NCI-H460 (cell line): Measurements from ENCODE around the gene SMURF1. TPM values are rescaled to one million over a fixed set of nuclear protein-coding genes. Genes with fewer than 3 reads are reported as not detected.

Source experiments
- DNase-seq: peaks from one replicate; pipeline ENCODE4 v3.0.0-alpha.2; 2016; ENCODE audit warnings: low read depth; ENCODE audit errors: extremely low read depth
- total RNA-seq: library from RNA; depleted of rRNA; stranded (reverse); fragments of >200 nt; shearing (Covaris generic); gene quantifications from 2 replicates; pipeline ENCODE4 v1.2.3, GENCODE V29; 2014

The SMURF1 gene
- total RNA-seq, 1 experiment from 2014 or later, result 26.4 TPM

DNA sequence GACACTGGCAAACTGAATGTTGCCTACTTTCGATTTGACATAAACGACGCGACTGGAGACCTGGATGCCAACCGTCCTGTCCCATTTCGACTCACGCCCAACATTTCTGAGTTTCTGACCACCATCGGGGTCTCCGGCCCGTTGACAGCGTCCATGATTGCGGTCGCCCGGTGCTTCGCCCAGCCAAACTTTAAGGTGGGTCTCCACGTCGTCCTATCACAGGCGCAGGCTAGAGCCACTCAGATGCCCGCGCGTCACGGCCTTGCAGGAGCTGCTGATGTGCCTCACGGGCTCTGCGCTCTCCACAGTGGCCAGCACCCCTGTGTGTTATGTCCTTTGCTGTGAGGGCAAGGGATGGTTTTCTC is 132.6 kb downstream of the SMURF1 start:
- DNase-seq, result no peak

DNA sequence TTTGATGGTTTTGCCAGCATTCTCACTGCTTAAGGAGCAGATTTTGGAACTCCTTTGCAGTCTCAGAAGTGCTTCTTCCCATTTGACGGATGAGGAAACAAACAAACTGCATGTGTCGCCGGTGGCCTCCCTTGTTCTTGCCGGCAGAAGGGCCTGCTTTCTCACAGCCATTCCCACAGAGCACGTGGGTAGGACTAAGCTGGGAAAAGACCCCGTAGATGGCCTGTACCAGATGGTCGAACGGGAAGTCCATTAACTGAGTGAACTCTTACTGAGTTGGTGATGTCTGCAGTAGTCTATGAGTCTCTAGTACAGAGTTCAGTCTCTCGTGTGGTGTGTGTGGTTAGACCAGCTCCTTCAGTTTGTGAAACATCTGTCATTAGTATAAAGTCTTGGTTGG is 133.6 kb downstream of the SMURF1 start:
- no peak for DNase-seq

DNA sequence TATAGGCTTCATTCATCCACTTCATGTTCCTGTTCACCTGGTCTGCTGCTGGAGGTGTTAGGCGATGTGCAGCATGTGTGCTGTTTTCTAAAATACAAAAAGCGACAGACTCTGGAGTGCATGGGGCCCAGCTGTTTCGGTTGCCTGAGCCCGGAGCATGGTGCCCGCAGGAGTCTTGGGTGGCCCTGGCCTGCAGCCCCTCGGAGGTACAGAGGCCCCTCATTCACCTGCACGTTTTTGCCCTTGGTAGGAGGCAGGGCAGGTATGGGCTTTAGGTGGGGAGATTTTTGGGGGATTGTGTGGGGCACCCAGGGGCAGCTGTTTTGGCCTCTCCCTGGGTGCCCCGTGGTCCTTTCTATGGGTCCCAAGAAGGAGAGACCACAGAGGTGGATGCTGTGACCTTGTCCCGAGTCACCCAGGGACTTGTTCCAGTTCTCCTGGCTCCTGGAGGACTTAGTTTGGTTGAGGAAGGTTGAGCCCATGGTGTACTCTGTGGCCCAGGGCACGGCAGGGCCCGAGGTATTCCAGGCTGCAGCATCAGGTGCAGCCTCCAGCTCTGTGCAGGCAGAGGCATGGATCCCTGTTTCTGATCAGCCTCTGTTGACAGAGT is 134.9 kb downstream of the SMURF1 start:
- no peak for DNase-seq

DNA sequence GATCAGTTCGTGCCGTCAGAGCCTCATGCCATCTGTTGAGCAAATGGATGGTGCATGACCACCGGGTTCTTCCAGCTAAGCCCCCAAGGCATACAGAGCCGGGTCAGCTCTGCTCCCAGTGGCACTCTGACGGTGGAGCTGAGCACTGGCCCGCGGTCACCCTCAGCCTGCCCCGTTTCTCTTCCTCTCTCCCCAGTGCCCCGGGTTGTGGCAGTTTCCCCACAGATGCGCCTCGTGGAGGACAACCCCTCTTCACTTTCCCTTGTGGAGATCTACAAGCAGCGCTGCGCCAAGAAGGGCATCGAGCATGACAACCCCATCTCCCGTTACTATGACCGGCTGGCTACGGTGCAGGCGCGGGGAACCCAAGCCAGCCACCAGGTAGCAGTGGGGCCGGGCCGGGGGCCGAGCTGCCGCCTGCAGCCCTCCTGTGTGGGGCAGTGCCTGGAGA is 135.7 kb downstream of the SMURF1 start:
- DNase-seq, result no peak

DNA sequence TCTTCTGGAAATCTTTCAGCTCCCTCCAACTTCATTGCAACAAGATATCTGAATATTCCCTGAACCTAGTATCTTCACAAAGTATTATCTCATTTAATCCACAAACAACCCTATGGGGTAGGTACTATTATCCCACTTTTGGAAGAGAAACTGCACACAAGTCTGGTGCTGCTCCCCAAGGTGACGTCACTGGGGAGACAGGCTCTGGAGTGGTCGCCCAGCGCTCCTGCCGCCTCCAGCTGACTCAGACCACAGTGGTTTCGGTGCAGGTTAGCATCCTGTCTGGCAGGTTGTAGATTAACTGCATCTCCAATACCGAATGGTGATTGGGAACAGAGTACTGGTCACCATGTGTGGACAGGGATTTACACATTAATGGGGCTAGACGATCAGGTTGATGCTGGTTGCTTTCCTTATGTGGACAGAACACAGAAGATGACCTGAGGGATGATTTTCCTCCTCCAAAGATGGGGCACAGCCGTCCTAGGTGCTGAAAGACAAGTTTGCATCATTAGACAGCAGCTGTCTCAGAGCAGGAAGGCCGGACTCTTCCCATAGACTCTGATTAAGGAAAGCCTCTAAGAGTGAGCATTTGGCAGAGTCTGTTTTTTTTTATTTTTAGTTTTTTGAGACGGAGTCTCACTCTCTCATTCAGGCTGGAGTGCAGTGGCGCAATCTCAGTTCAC is 137.0 kb downstream of the SMURF1 start:
- no peak for DNase-seq

DNA sequence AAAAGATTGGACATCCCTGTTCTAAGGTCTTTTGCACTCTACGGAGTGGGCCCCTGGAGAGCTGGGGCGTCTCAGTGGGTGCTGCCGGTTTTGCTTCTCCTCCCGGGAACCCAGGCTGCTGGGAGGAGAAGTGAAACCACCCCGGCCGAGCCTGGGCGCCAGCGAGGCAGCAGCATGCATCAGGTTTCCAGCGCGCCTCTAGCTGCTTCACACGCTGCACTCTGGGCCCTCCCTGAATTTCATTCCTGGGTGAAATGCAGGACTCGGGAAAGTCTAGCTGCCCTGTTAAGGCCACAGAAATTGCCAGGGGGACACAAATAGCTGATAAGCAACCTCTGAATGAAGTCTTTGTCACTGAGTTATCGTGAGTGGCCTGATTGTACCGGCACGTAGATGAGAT is 138.1 kb downstream of the SMURF1 start:
- no peak for DNase-seq

DNA sequence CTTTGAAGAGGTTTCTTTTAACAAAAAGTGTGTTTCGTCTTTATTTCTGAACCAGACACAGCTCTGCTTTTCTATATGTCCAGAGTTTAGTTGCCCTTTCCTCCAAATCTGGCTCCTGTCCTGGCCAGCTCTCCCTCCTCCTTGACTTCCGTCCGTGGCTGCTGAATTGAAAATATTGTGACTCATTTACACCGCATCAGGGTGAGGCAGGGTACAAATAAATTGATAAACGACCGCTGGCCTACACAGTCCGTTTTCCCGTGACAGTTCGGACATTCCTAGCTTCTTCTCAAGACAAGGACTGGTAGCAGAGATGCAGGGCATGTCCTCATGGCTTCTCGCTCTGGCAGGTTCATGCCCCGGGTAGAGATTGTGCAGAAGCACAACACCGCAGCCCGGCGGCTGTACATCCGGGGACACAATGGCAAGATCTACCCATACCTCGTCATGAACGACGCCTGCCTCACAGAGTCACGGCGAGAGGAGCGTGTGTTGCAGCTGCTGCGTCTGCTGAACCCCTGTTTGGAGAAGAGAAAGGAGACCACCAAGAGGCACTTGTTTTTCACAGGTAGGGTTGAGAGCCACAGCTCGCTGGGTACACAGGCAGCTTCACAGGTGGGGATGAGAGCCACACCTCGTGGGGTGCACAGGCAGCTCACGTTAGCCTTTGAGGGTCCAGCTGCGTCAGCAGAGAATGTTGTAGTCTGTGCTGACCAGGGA is 139.0 kb downstream of the SMURF1 start:
- DNase-seq, result no peak

DNA sequence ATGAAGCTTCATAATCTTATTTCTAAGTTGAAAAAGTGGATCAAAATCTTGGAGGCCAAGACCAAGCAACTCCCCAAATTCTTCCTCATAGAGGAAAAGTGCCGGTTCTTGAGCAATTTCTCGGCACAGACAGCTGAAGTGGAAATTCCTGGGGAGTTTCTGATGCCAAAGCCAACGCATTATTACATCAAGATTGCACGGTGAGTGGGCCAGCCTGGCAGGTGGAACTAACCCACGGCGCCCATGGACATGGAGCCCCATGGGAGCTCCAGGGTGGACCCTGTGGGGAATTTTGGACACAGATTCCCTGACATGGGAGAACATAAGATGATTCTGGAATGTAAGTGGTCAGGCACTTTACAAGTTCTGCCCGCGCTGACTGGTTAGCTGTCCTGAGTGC is 139.7 kb downstream of the SMURF1 start:
- DNase-seq, result no peak

DNA sequence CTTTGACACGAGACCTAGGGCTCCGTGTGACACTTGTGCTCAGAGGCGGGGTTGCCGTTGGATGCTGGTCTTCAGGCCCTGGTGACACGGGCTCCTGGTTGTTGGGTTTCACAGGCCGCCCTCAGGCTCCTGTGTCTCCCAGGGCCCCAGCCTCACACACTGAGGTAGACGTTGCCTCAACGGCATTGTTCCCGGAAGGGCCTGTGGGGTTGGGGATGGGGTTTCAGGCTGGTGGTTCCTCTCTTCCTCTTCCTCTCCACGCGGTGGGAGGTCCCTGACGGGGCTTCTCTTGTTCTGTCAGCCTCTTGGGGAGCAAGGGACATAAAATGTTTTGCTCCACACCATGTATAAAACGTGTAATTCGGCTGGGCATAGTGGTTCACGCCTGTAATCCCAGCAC is 140.5 kb downstream of the SMURF1 start:
- no peak for DNase-seq

DNA sequence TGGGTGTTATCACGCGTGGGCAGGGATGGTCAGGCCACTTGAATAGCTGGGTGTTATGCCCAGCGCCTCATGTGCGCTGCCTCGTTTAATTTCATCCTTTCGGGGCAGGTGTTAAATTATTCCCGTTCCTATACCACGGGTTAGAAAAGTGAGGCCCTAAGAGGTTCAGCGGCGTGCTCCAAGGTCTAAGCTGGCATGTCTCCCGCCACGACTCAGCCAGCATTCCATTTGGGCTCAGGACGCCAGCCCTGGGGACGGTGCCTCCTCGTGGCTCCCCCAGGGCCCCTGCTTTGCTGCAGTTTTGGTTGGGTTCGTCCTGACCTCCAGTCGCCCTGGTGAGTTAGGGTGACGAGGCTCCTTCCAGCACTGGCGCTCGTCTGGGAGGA is 141.1 kb downstream of the SMURF1 start:
- DNase-seq, result no peak

DNA sequence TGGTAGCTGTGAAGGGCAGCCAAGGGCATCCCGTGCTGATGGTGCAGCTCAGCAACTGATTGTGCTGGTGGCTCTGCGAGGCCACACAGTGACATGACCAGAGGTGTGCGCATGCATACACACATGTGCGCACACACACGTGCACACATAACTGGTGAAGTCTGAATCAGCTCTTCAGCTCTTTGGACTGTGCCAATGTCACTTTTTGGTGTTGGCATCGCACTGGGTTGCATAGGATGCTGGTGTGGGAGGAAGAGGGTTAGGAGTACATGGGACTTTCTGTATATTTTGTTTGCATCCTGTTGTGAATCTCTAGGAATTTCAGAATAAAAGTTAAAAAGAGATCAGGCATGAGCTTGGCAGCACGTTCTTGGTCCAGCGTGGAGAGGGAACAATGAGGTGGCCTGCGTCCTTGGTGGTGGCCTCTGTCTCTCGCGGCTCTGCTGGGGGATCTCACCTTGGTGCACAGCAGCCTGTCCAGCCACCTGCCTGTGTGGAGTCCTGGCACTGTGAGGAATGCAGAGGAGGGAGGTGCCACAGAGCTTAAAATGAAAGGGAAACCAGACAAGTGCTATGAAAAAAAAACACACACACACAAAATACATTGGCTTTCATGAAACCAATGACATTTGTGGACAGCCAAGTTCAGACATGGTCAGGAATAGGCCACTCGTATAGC is 141.6 kb downstream of the SMURF1 start:
- DNase-seq, result no peak

DNA sequence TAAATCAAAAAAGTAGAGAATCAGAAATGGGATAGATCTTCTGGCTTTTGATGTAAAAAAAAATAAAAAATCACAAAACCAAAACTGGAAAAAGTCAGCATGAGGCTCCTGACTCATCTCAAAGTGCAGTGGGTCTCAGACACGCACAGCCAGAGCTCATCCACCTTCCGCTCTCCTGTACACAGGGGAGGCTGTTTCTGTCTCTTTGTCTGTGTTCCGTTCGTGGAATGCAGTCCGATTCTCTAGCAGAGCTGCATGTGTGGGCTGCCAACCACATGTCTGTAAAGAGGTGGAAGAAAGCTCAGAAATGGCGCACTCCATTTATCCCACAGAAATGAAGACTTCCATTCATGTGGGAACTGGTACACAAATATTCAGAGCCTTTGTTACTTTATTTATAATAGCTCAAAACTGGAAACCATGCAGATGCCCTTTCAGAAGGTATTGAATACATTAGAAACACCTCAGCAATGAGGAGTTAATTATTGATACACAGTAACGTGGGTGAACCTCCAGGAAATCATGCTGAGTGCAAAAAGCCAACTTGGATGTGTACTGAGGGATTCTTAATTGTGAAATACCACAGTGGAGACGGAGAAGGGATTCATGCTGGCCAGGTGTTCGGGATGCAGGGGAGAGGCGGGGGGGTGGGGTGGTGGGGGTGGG is 142.3 kb downstream of the SMURF1 start:
- DNase-seq, result no peak

DNA sequence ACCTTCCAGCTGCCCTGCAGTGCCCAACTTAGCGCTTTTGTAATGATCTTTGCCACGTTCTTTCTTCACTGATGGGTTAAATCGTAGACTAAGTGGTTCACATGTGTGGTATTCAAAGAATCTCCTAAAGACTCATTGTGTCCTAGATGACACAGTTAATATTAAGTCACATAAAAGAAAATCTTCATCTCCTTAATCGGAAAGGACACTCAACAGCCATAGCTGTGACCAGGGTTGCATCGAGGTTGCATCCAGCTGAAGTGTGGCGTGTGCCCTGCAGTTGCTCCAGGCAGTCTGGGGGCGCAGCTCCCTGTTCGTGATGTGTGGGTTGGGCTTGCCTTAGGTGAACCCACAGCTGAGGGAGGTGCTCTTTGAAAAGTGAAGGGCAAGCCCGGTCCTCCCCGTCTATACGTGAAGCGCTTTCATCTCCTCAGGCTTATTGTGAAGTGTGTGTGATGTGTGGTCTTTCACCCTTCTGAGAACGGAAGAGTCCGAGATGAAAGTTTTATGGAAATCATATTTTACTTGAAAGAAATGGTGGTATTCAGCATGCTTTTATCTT is 142.9 kb downstream of the SMURF1 start:
- no peak for DNase-seq

DNA sequence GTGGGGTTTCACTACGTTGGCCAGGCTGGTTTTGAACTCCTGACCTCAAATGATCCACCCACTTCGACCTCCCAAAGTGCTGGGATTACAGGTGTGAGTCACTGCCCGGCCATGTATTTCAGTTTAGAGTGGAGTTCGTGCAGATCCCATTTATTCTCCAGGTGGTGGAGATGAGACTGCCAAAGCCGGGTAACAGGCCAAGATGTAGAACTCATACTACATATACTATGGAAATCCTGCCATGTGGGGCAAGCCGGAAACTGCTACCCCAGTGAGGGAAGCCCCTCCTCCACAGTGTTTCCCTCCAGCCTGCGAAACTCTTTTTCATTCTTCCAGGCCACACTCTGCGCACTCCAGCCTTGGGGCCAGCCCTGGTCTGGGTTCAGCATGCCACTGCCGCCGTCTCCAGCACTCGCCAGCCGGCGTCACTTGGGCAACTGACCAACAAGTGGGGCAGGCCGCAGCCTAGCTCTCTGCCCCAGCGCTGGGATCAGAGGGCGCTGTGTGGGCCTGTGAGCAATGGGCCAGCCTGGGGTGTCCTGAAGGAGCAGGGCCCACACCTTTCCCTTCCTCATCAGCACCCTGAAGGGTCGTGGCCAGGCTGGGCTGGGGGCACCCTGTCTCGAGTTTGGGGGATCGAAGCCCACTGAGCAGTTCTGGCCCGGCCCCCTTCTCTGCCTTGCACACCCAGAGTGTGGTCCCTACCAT is 143.6 kb downstream of the SMURF1 start:
- DNase-seq, result no peak

DNA sequence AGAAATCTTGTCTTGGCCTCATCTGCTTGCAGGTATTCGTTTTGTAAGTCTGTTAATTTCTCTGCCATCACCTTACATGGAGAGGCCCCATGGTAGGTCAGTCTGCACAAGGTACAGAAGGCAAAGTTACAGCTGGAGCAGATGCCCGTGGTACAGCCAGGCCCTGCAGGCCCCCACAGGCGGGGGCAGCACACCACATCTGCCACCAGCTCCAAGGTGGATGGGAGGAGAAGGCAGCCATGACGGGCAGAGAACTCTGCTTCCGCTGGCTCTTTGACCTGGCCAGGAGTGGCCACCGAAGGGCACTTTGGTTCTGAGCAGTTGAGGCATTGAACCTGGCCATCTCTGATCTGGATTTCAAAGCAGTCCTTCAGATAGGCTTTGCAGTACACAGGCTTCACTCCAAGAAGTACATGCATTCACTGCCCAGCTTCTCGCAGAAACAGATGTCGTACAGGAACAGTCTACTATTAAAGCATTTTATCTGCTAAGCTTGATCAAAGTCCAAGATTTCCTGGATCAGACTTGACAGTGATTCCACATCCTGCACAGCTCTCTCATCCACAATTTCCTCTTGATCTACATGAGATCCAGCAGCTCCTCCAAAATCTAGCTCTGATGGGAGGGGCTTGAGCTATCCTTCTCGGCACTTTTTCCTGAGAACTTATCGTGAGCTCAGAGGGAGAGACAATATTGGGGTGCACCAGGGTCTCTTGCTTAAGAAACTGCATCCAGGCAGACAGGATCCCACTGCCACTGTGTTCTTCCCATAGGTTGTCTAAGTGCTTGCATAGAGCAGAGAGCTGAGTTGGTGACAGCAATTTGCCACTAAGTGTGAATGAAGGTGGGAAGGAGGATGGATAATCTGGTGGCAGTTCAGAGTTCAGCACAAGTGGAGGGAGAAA is 144.8 kb downstream of the SMURF1 start:
- no peak for DNase-seq

DNA sequence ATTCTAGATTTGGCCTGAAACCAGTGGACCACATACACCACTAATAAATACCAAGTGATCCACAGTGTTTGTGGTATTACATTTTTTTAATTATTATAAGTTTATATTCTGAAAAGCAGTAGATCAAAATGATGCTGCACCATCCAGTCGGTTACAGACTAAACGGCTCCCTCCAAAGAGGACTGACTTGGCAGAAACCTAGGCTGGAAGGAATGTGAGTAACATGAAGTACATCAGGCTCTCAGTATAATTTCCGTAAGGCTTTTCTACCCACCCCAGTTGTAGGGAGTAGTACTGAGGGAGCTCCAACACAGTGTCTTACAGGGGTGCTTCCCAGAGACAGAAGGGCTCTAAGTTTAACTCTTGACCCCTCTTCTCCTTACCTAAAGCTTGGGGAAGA is 146.1 kb downstream of the SMURF1 start:
- no peak for DNase-seq

DNA sequence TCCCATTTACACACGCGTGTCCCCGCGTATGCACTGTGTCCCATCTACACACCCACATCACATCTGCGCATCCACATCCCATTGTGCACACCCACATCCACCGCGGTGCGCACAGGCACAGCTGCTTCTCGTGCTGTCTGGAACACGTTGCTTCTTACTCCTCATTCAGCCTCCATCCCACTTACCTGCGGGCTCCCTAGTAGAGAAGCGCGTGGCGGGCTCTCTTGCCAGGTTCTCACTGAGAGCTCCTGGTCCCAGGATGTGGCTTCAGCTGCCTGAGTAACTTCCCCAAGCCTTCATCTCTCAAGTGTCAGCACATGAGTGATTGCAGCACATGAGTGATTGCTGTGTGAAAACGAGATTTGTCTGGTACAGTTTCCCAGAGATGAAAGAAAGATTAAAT is 147.8 kb downstream of the SMURF1 start:
- DNase-seq, result no peak

DNA sequence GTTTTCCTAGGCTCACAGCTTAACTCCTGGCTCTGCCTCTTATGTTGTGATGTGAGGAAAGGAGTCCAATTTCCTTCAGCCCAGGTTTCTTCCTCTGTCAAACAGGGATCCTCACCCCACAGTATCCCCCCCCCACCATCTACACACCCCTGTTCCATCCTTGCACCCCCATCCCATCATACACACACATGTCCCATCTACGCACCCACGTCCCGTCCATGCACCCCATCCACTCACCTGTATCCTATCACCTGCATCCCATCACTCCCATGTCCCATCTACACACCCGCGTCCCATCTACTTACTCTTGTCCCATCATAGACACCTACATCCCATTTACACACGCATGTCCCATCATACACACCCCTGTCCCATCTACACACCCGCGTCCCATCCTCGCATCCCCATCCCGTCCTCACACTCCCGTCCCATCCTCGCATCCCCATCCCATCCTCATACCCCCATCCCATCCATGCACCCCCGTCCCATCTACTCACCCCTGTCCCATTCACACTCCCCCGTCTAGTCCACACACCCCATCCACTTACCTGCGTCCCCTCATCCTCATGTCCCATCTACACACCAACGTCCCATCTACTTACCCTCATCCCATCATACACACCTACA is 148.3 kb downstream of the SMURF1 start:
- no peak for DNase-seq

DNA sequence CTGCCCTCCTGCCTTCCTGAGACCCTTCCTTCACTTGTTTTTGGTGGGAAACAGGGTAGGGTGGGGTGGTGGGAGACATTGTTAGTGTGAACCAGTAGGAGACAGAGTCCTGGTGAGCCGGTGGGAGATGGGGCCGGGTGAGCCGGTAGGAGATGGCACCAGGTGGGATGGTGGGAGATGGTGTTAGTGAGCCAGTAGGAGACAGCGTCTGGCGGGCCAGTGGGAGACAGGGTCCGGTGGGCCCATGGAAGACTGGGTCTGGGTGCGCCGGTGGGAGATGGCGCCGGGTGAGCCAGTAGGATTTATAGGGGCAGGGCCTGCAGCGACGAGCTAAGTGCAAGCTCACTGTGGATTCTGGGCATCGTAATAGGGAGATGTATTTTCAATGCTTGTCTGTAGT is 148.8 kb downstream of the SMURF1 start:
- DNase-seq, result no peak
